SK-N-SH treated with all-trans-retinoic acid at 6 μM for 48 hours (cell line): Measurements from ENCODE around the gene RNF213.

Source experiments
- ATAC-seq: fragments of 200-7000 bp; cut with Tn5 transposase; 3 replicates; pipeline ENCODE4 v1.9.1; 2020; ENCODE audit warnings: mild to moderate bottlenecking, moderate library complexity
- ARNTL ChIP-seq: fragments of 450-650 bp; formaldehyde crosslinking; IDR thresholded peaks from 2 replicates; pipeline ENCODE4 v1.5.0; 2020; ENCODE audit warnings: low read depth, mild to moderate bottlenecking, moderate library complexity, borderline replicate concordance
- BACH2 ChIP-seq: fragments of 250-450 bp; sonication (Bioruptor Pico); IDR thresholded peaks from 2 replicates; pipeline ENCODE4 v1.9.0; 2021; ENCODE audit warnings: mild to moderate bottlenecking, borderline replicate concordance
- CREB5 ChIP-seq: fragments of 250-450 bp; sonication (Bioruptor Pico); IDR thresholded peaks from 2 replicates; pipeline ENCODE4 v1.5.1; 2020; ENCODE audit warnings: low read depth, mild to moderate bottlenecking, moderate library complexity
- ISL1 ChIP-seq: fragments of 250-450 bp; sonication (Bioruptor Pico); IDR thresholded peaks from 2 replicates; pipeline ENCODE4 v2.1.2; 2022; ENCODE audit warnings: mild to moderate bottlenecking, moderate library complexity
- OSR1 ChIP-seq: fragments of 250-450 bp; sonication (Bioruptor Pico); IDR thresholded peaks from 2 replicates; pipeline ENCODE4 v1.8.0; 2022; ENCODE audit warnings: moderate library complexity, mild to moderate bottlenecking, inconsistent platforms
- PPARA ChIP-seq: fragments of 250-450 bp; sonication (Bioruptor Pico); IDR thresholded peaks from 2 replicates; pipeline ENCODE4 v1.5.0; 2020; ENCODE audit warnings: mild to moderate bottlenecking, borderline replicate concordance
- SNAI2 ChIP-seq: fragments of 250-450 bp; sonication (Bioruptor Pico); IDR thresholded peaks from 2 replicates; pipeline ENCODE4 v1.5.0; 2020; ENCODE audit warnings: mild to moderate bottlenecking, moderate library complexity
- TCF4 ChIP-seq: fragments of 250-450 bp; sonication (Bioruptor Pico); IDR thresholded peaks from 2 replicates; pipeline ENCODE4 v1.8.0; 2021; ENCODE audit warnings: mild to moderate bottlenecking, moderate library complexity, borderline replicate concordance
- TOX ChIP-seq: fragments of 250-450 bp; sonication (Bioruptor Pico); IDR thresholded peaks from 2 replicates; pipeline ENCODE4 v1.8.0; 2021; ENCODE audit warnings: mild to moderate bottlenecking, moderate library complexity, borderline replicate concordance
- ZC3H10 ChIP-seq: fragments of 250-450 bp; sonication (Bioruptor Pico); IDR thresholded peaks from 2 replicates; pipeline ENCODE4 v1.5.1; 2021; ENCODE audit warnings: mild to moderate bottlenecking, moderate library complexity
- ZFP3 ChIP-seq: fragments of 250-450 bp; sonication (Bioruptor Pico); IDR thresholded peaks from 2 replicates; pipeline ENCODE4 v1.5.0; 2020; ENCODE audit warnings: mild to moderate bottlenecking, moderate library complexity
- ZFP30 ChIP-seq: fragments of 450-650 bp; formaldehyde crosslinking; IDR thresholded peaks from 2 replicates; pipeline ENCODE4 v1.5.0; 2022; ENCODE audit warnings: mild to moderate bottlenecking, moderate library complexity
- ZNF565 ChIP-seq: fragments of 450-650 bp; formaldehyde crosslinking; conservative IDR thresholded peaks from 2 replicates; pipeline ENCODE4 v1.5.0; 2020; ENCODE audit warnings: low read depth, mild to moderate bottlenecking, moderate library complexity
- ZNF70 ChIP-seq: fragments of 450-650 bp; formaldehyde crosslinking; IDR thresholded peaks from 2 replicates; pipeline ENCODE4 v1.5.0; 2020; ENCODE audit warnings: mild to moderate bottlenecking, moderate library complexity
- ZNF8 ChIP-seq: fragments of 450-650 bp; formaldehyde crosslinking; IDR thresholded peaks from 2 replicates; pipeline ENCODE4 v1.5.0; 2020; ENCODE audit warnings: mild to moderate bottlenecking, moderate library complexity
- TF ChIP-seq, protein P1 (sequence below): fragments of 250-450 bp; sonication (Bioruptor Pico); IDR thresholded peaks from 2 replicates; pipeline ENCODE4 v1.8.0; 2021; ENCODE audit warnings: low read depth, mild to moderate bottlenecking, moderate library complexity, borderline replicate concordance
- TF ChIP-seq, protein P2 (sequence below): fragments of 250-450 bp; sonication (Bioruptor Pico); IDR thresholded peaks from 2 replicates; pipeline ENCODE4 v1.5.0; 2020; ENCODE audit warnings: mild to moderate bottlenecking, moderate library complexity

The RNF213 gene

DNA sequence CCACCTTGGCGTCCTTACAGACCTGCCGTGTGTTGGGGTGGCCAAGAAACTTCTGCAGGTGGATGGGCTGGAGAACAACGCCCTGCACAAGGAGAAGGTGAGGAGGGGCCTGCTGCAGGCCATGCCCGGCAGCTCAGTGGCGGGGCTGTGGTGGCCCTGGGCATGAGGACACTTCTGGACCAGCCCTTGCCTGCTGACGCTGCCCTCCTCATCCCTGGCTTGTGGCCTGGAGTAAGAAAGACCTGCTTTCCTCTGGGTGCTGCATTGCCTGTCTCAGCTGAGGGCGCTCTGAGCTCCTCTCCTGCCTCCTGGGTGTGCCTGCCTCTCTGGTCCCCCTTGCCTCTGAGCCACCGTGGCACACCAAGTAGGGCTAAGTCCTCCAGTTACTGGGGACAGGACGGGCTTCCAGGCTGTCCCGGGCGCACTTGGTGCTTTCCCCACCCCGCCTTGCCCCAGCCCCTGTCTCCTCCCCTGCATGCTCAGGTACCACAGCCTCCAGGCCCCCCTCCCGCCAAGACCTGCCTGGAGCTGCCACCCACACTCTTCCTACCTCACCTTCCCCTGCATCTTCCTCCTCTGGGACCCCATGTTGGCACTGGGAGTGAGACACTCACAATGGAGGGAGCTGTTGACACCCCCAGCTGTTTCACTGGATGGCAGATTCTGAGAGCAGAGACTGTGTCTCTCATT lies 163.0 kb downstream of the RNF213 start:
- TF ChIP-seq CREB5 (CRISPR knock-in tag) (no peak), PPARA (CRISPR knock-in tag) (no peak), ZFP30 (CRISPR knock-in tag) (no peak), TCF4 (CRISPR knock-in tag) (no peak), ZNF8 (CRISPR knock-in tag) (no peak)
- TF ChIP-seq, protein P1, sequence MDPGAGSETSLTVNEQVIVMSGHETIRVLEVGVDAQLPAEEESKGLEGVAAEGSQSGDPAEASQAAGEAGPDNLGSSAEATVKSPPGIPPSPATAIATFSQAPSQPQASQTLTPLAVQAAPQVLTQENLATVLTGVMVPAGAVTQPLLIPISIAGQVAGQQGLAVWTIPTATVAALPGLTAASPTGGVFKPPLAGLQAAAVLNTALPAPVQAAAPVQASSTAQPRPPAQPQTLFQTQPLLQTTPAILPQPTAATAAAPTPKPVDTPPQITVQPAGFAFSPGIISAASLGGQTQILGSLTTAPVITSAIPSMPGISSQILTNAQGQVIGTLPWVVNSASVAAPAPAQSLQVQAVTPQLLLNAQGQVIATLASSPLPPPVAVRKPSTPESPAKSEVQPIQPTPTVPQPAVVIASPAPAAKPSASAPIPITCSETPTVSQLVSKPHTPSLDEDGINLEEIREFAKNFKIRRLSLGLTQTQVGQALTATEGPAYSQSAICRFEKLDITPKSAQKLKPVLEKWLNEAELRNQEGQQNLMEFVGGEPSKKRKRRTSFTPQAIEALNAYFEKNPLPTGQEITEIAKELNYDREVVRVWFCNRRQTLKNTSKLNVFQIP (CRISPR knock-in tag): no peak
- no peak for ATAC-seq

DNA sequence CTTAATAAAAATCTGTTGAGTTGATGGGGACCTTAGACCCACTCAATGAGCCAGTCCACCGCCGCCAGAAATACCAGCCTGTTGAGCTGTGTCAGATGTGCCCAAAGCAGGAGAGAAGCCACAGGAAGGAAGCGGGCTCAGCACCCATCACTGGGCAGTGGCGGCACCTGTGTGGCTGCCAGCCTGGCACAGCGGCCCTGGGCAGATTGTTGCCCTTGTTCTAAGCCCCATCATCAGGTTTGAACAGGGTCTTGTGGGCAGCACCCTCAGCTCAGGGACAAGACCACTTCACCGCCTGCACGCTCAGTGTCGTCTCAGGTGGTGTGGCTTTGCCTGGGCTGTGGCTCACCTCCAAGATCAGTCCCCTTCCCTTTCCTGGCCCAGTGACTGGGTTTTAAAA lies 163.6 kb downstream of the RNF213 start:
- TF ChIP-seq, protein P1 (CRISPR knock-in tag): no peak
- TF ChIP-seq ZNF8 (CRISPR knock-in tag) (no peak), PPARA (CRISPR knock-in tag) (no peak), ZNF70 (CRISPR knock-in tag) (no peak), OSR1 (no peak), ARNTL (CRISPR knock-in tag) (no peak), ISL1 (no peak), ZC3H10 (CRISPR knock-in tag) (no peak), TOX (no peak)
- TF ChIP-seq, protein P2, sequence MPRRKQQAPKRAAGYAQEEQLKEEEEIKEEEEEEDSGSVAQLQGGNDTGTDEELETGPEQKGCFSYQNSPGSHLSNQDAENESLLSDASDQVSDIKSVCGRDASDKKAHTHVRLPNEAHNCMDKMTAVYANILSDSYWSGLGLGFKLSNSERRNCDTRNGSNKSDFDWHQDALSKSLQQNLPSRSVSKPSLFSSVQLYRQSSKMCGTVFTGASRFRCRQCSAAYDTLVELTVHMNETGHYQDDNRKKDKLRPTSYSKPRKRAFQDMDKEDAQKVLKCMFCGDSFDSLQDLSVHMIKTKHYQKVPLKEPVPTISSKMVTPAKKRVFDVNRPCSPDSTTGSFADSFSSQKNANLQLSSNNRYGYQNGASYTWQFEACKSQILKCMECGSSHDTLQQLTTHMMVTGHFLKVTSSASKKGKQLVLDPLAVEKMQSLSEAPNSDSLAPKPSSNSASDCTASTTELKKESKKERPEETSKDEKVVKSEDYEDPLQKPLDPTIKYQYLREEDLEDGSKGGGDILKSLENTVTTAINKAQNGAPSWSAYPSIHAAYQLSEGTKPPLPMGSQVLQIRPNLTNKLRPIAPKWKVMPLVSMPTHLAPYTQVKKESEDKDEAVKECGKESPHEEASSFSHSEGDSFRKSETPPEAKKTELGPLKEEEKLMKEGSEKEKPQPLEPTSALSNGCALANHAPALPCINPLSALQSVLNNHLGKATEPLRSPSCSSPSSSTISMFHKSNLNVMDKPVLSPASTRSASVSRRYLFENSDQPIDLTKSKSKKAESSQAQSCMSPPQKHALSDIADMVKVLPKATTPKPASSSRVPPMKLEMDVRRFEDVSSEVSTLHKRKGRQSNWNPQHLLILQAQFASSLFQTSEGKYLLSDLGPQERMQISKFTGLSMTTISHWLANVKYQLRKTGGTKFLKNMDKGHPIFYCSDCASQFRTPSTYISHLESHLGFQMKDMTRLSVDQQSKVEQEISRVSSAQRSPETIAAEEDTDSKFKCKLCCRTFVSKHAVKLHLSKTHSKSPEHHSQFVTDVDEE (CRISPR knock-in tag): no peak
- no peak for ATAC-seq

DNA sequence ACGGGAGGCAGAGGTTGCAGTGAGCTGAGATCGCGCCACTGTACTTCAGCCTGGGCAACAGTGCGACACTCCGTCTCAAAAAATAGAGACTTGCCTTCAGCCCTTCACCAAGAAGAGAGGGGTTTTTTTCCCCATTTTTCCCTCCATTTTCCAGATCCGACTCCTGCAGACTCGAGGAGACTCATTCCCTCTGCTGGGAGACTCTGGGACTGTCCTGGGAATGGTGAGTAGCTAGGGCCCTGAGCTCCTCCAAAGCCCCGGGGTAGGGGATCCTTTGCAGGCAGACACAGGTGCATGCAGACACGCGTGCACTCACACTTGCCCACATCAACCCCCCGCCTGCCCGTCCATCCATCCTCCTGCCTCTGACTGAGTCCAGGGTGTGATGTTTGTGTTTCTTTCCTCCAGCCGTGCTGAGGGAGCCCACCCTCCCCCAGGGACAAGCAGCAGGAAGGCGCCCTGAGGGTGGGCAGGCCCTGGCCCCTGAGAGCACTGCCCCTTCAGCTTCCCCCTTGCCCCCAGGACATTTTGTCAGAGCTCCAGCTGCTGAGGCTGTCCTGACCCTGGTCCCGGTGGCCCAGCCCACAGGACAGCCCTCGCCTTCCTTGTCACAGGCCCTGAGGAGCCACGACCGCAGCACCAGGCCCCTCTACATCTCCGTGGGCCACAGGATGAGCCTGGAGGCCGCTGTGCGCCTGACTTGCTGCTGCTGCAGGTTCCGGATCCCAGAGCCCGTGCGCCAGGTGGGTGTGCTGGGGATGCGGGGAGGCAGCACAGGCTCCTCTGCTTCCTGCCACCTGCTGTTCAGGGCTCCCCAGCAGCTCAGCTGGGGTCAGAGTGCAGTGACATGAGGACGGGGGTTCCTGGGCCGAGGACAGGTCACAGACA lies 164.5 kb downstream of the RNF213 start:
- TF ChIP-seq TCF4 (CRISPR knock-in tag) (no peak), PPARA (CRISPR knock-in tag) (no peak), SNAI2 (CRISPR knock-in tag) (no peak), BACH2 (CRISPR knock-in tag) (no peak), ZFP3 (CRISPR knock-in tag) (no peak), OSR1 (no peak), ARNTL (CRISPR knock-in tag) (no peak), ZNF565 (CRISPR knock-in tag) (no peak), CREB5 (CRISPR knock-in tag) (no peak), ZC3H10 (CRISPR knock-in tag) (no peak)
- TF ChIP-seq, protein P2 (CRISPR knock-in tag): no peak
- TF ChIP-seq, protein P1 (CRISPR knock-in tag): no peak
- TF ChIP-seq, all 23 proteins: peak for 0
- ATAC-seq: no peak
